Tibial nerve (tissue), 4 donors: ENCODE data around the gene PRKCB.

Experiments used
- CTCF ChIP-seq, 5 experiments: fragments of 200-600 bp in 3 of 5; fragments of 450-650 bp in 2 of 5; sonication (generic) in 3 of 5; IDR thresholded peaks; one replicate each; pipeline ENCODE4 v1.5.1; 2016 to 2019; ENCODE audit warnings: antibody characterized with exemption in 5 of 5, mild to moderate bottlenecking in 3 of 5, moderate library complexity in 2 of 5
- EP300 ChIP-seq, 2 donors: sonication (generic); formaldehyde crosslinking; IDR thresholded peaks; one replicate each; pipeline ENCODE4 v1.6.1; 2017; ENCODE audit warnings: antibody characterized with exemption in 2 of 2, mild to moderate bottlenecking in 1 of 2
- POLR2A ChIP-seq, 2 donors: fragments of 450-650 bp; IDR thresholded peaks; one replicate each; pipeline ENCODE4 v1.6.1; 2017; ENCODE audit warnings: antibody characterized with exemption in 2 of 2, mild to moderate bottlenecking in 2 of 2, moderate library complexity in 2 of 2

GRCh38 chr16:24164416-24164815, 328.6 kb downstream of the PRKCB start:
- TF ChIP-seq CTCF (IDR thresholded peaks at IDR 0.05), result no peak
- TF ChIP-seq EP300 (IDR thresholded peaks at IDR 0.05), result no peak
- no peak for TF ChIP-seq POLR2A (IDR thresholded peaks at IDR 0.05)
